Suprapubic skin (tissue), 3 donors: Measurements from ENCODE around the gene FOXO6.

Experiments used
- CTCF ChIP-seq, 2 donors: fragments of 200-600 bp in 1 of 2; fragments of 450-650 bp in 1 of 2; sonication (generic) in 1 of 2; IDR thresholded peaks; one replicate each; pipeline ENCODE4 v1.5.1; 2016 to 2019; ENCODE audit warnings: antibody characterized with exemption in 2 of 2, mild to moderate bottlenecking in 1 of 2, moderate library complexity in 1 of 2
- POLR2A ChIP-seq, 2 donors: fragments of 450-650 bp; IDR thresholded peaks; one replicate each; pipeline ENCODE4 v1.6.1; 2017; ENCODE audit warnings: antibody characterized with exemption in 2 of 2, mild to moderate bottlenecking in 2 of 2, moderate library complexity in 2 of 2

GRCh38 chr1:41328001-41328615 lies 33.1 kb upstream of the FOXO6 start:
- TF ChIP-seq CTCF (IDR thresholded peaks at IDR 0.05) (no peak), POLR2A (IDR thresholded peaks at IDR 0.05) (no peak)
